B cell (primary cell): ENCODE measurements around the gene SAMD4A. TPM values are rescaled to one million over a fixed set of nuclear protein-coding genes. Genes with fewer than 3 reads are reported as not detected.

ENCODE experiments used
- ATAC-seq: fragments of 200-7000 bp; cut with Tn5 transposase; one replicate; pipeline ENCODE4 v1.10.0; 2021; ENCODE audit warnings: low read depth, mild to moderate bottlenecking, moderate number of reproducible peaks, moderate library complexity
- CTCF ChIA-PET: fragments of 350-600 bp; sonication (Branson Sonifier 250); formaldehyde crosslinking; loops from one replicate; lab custom pipeline; 2021; ENCODE audit warnings: antibody characterized with exemption, inconsistent platforms; lab: Charles Lee
- POLR2A ChIA-PET: fragments of 350-600 bp; sonication (Branson Sonifier 250); formaldehyde crosslinking; loops from one replicate; lab custom pipeline; 2021; ENCODE audit warnings: antibody characterized with exemption; lab: Charles Lee
- DNase-seq: peaks from one replicate; pipeline ENCODE4 v3.0.0; 2013
- H2AFZ ChIP-seq: 2 replicates; pipeline ENCODE4 v1.6.1; 2012; ENCODE audit warnings: mild to moderate bottlenecking, low read depth, low read length; ENCODE audit not compliant: insufficient read depth, poor library complexity, severe bottlenecking
- H3K27ac ChIP-seq, 2 donors: 1 replicate in 1 of 2; 2 replicates in 1 of 2; pipeline ENCODE4 v1.5.1; 2012 to 2013; ENCODE audit warnings: low read length in 2 of 2, mild to moderate bottlenecking in 2 of 2, moderate library complexity in 1 of 2
- H3K27me3 ChIP-seq, 4 experiments: fragments of 200-600 bp in 1 of 4; sonication (generic) in 1 of 4; replicated peaks in 1 of 4; 1 replicate in 2 of 4; 2 replicates in 2 of 4; pipeline versions ENCODE4 v1.6.1 to v1.7.0; 2013 to 2016; ENCODE audit warnings: low read length in 3 of 4, mild to moderate bottlenecking in 2 of 4, mixed read lengths in 1 of 4, moderate library complexity in 1 of 4; ENCODE audit not compliant: insufficient read depth in 4 of 4, control insufficient read depth in 3 of 4; ENCODE audit errors: control extremely low read depth in 1 of 4
- H3K36me3 ChIP-seq, 2 experiments: replicated peaks in 1 of 2; 1 replicate in 1 of 2; 2 replicates in 1 of 2; pipeline versions ENCODE4 v1.6.1 to v1.7.1; 2013; ENCODE audit warnings: low read length in 1 of 2; ENCODE audit not compliant: insufficient read depth in 2 of 2, control insufficient read depth in 1 of 2; ENCODE audit errors: control extremely low read depth in 1 of 2, extremely low read depth in 1 of 2
- H3K4me1 ChIP-seq, 2 donors: fragments of 200-600 bp in 1 of 2; sonication (generic) in 1 of 2; 1 replicate in 1 of 2; 2 replicates in 1 of 2; pipeline versions ENCODE4 v1.5.1 to v1.6.1; 2013 to 2017; ENCODE audit warnings: low read length in 2 of 2; ENCODE audit not compliant: control insufficient read depth in 2 of 2, insufficient read depth in 2 of 2
- H3K4me2 ChIP-seq: replicated peaks from 2 replicates; pipeline ENCODE3; 2012; ENCODE audit warnings: mild to moderate bottlenecking, low read depth, low read length; ENCODE audit not compliant: poor library complexity, severe bottlenecking
- H3K4me3 ChIP-seq, 5 experiments: fragments of 200-600 bp in 1 of 5; sonication (generic) in 1 of 5; 1 replicate in 3 of 5; 2 replicates in 2 of 5; pipeline versions ENCODE4 v1.5.1 to v1.7.0; 2011 to 2016; ENCODE audit warnings: low read length in 4 of 5, mild to moderate bottlenecking in 4 of 5, low read depth in 2 of 5, control low read depth in 1 of 5, moderate library complexity in 1 of 5; ENCODE audit not compliant: insufficient read depth in 1 of 5; ENCODE audit errors: control extremely low read depth in 1 of 5, extremely low read depth in 1 of 5
- H3K79me2 ChIP-seq: fragments of 200-600 bp; sonication (generic); one replicate; pipeline ENCODE4 v1.6.0; 2016; ENCODE audit warnings: low read length; ENCODE audit not compliant: control insufficient read depth, insufficient read depth
- H3K9ac ChIP-seq: fragments of 200-600 bp; sonication (generic); 2 replicates; pipeline ENCODE4 v1.6.1; 2017; ENCODE audit warnings: mild to moderate bottlenecking, low read length, moderate library complexity
- H3K9me3 ChIP-seq, 3 donors: one replicate each; pipeline versions ENCODE4 v1.6.1 to v1.7.1; 2013; ENCODE audit warnings: low read length in 2 of 3; ENCODE audit not compliant: control insufficient read depth in 2 of 3, insufficient read depth in 1 of 3; ENCODE audit errors: control extremely low read depth in 1 of 3
- H4K20me1 ChIP-seq: 2 replicates; pipeline ENCODE4 v1.6.0; 2012; ENCODE audit warnings: mild to moderate bottlenecking, low read length; ENCODE audit not compliant: insufficient read depth, control insufficient read depth, poor library complexity, severe bottlenecking
- H3K27ac Mint-ChIP-seq: one replicate; pipeline ENCODE4 v1.8.0; 2021; ENCODE audit warnings: mixed read lengths
- H3K27me3 Mint-ChIP-seq: one replicate; pipeline ENCODE4 v1.8.0; 2021; ENCODE audit warnings: mixed read lengths
- H3K4me1 Mint-ChIP-seq: one replicate; pipeline ENCODE4 v1.8.0; 2021; ENCODE audit warnings: mixed read lengths
- H3K4me3 Mint-ChIP-seq: one replicate; pipeline ENCODE4 v1.8.0; 2021; ENCODE audit warnings: mixed read lengths
- H3K9me3 Mint-ChIP-seq: one replicate; pipeline ENCODE4 v1.8.0; 2022; ENCODE audit warnings: mixed read lengths; ENCODE audit not compliant: insufficient read depth
- CTCF ChIP-seq: fragments of 200-600 bp; IDR thresholded peaks from one replicate; pipeline ENCODE4 v1.8.0; 2022; ENCODE audit warnings: antibody characterized with exemption, mild to moderate bottlenecking
- EZH2 ChIP-seq: IDR thresholded peaks from 2 replicates; pipeline ENCODE4 v1.6.1; 2012; ENCODE audit warnings: borderline replicate concordance, low read depth, mild to moderate bottlenecking, moderate library complexity, low read length; ENCODE audit not compliant: insufficient read depth, poor library complexity, severe bottlenecking
- WGBS: methylation state at CpG from one replicate; pipeline ENCODE4 v1.1.5; 2013; ENCODE audit warnings: missing lambda C conversion rate; ENCODE audit not compliant: insufficient coverage; 5-methylcytosine and 5-hydroxymethylcytosine counted together
- intact Hi-C: fragments of 100-400 bp; cut with micrococcal nuclease; formaldehyde crosslinking; loops from one replicate; pipeline ENCODE4 v1.10.0; 2022
- polyA plus RNA-seq: library from polyadenylated mRNA; depleted of rRNA; stranded (reverse); fragments of >200 nt; gene quantifications from 2 replicates; pipeline ENCODE4 v1.2.3, GENCODE V29; 2012
- total RNA-seq, 2 donors: library from RNA; stranded (reverse); fragments of 120-200 nt in 1 of 2; gene quantifications; 1 replicate in 1 of 2; 2 replicates in 1 of 2; pipeline versions ENCODE4 v1.2.3 to v1.2.4, GENCODE V29; 2013 to 2022

SAMD4A gene
- total and polyA plus RNA-seq, 2 donors (not counting 1 experiment from before 2014, with no cell fraction given), result 5.7 to 13.7 TPM

- ChIA-PET CTCF (interaction anchor here (0.6 kb wide), 1 partner anchor 151 kb away, joined by 3 read pairs; no protein-coding TSS in a partner anchor), POLR2A (no interaction called here)
- no peak overlapping the region for H3K4me3 ChIP-seq
- 100% methylated on average over 1 of the region's 3 CpGs for WGBS
- H3K79me2 ChIP-seq, result peaks cover 69% of the 10 kb centered on the region
- no peak overlapping the region for H3K27ac ChIP-seq
- no peak overlapping the region for H3K9ac ChIP-seq
- H3K4me1 ChIP-seq, result peaks cover 16 to 24% of the 10 kb centered on the region in 2 donors
- H3K36me3 ChIP-seq, result no peaks in the 10 kb centered on the region
- no peak overlapping the region for H2AFZ ChIP-seq
- Mint-ChIP-seq H3K4me3 (no peak overlapping the region), H3K9me3 (no peaks in the 10 kb centered on the region), H3K27me3 (no peaks in the 10 kb centered on the region), H3K27ac (no peak overlapping the region), H3K4me1 (peaks cover 19% of the 10 kb centered on the region)
- intact Hi-C loops, result no loop called here
- no peak overlapping the region for H3K4me2 ChIP-seq
- no peak for DNase-seq
- no peak for ATAC-seq
- no peak for TF ChIP-seq CTCF
- no peak for TF ChIP-seq EZH2
- no peaks in the 10 kb centered on the region for H3K27me3 ChIP-seq
- no peaks in the 10 kb centered on the region for H3K9me3 ChIP-seq
- no peaks in the 10 kb centered on the region for H4K20me1 ChIP-seq
Measured at GRCh38 chr14:54716862-54717261, 149.9 kb downstream of the SAMD4A start.

DNA sequence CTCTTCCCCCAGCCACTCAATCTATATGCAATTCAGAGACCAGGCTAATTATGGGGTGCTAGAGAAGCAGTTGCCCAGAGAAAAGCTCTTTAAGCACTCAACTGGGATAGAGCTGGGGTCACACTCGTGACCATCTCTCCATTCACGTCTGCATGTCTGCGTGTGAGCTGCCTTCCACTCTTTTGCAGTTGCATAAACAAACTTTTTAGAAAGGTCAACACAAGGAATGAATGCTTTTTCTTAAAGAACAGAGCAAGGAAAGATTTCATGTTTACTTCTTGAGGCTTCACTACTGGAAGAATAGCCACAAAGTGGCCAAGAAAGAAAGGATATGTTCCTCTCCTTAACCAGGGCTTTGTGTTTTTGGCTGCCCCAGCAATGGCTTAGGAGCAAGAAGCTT, 151.1 kb downstream of the SAMD4A start:
- no peak for DNase-seq
- Mint-ChIP-seq H3K9me3 (no peaks in the 10 kb centered on the region), H3K4me3 (no peak overlapping the region), H3K27me3 (no peaks in the 10 kb centered on the region), H3K4me1 (peaks cover 16% of the 10 kb centered on the region), H3K27ac (no peak overlapping the region)
- no peak overlapping the region for H3K4me2 ChIP-seq
- H3K4me3 ChIP-seq, result no peak overlapping the region
- ATAC-seq, result no peak
- ChIA-PET CTCF (interaction anchor here (0.8 kb wide), 1 partner anchor 154 kb away, joined by 5 read pairs; no protein-coding TSS in a partner anchor), POLR2A (no interaction called here)
- no peak overlapping the region for H2AFZ ChIP-seq
- no peak overlapping the region for H3K27ac ChIP-seq
- TF ChIP-seq EZH2 (no peak), CTCF (no peak)
- peaks cover 5 to 14% of the 10 kb centered on the region in 2 donors for H3K4me1 ChIP-seq
- peaks cover 68% of the 10 kb centered on the region for H3K79me2 ChIP-seq
- WGBS, result 94% methylated on average over 2 of the region's 3 CpGs
- no peaks in the 10 kb centered on the region for H3K27me3 ChIP-seq
- no peak overlapping the region for H3K9ac ChIP-seq
- H3K9me3 ChIP-seq, result no peaks in the 10 kb centered on the region
- H3K36me3 ChIP-seq, result no peaks in the 10 kb centered on the region
- H4K20me1 ChIP-seq, result no peaks in the 10 kb centered on the region
- intact Hi-C loops, result no loop called here
